Renal cortex interstitium (tissue), 11 donors: ENCODE results near the gene PDSS2. TPM values are rescaled to one million over a fixed set of nuclear protein-coding genes. Genes with fewer than 3 reads are reported as not detected.
"Not testable (repeated sequence)": the region's sequence is repeated elsewhere in the genome, so short reads cannot be mapped to it uniquely, and the experiment has no call there.

Experiments
- DNase-seq, 11 donors: peaks; one replicate each; pipeline ENCODE4 v3.0.0-alpha.2; 2013; ENCODE audit warnings: low read depth in 9 of 11, low spot score in 4 of 11; ENCODE audit errors: extremely low read depth in 1 of 11
- polyA plus RNA-seq, 3 donors: library from polyadenylated mRNA; unstranded; fragments of 120-200 nt; gene quantifications; one replicate each; pipeline ENCODE4 v1.2.1, GENCODE V29; 2013; ENCODE audit not compliant: insufficient read length in 3 of 3

PDSS2 gene
- polyA plus RNA-seq, 3 donors = 16.7 to 20.1 (median 18.1) TPM

DNA sequence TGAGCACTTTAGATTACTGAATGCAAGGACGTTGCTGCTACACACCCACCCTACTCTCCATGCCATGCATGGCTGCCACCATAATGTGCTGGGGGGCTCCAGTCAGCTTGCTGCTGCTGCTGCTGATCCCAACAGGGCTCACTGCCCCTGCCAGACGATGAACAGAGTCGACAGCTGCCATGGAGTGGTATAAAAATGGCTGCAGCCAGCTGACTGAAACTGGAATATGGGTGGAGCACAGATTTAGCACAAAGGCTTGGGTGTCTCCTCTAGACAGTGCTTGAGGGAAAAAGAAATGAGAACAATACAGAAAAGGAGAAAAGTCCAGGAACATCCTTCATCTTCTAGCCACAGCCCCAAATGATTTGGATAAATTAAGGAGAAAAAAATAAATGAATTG is 150.7 kb downstream of the PDSS2 start:
- DNase-seq = no peak

DNA sequence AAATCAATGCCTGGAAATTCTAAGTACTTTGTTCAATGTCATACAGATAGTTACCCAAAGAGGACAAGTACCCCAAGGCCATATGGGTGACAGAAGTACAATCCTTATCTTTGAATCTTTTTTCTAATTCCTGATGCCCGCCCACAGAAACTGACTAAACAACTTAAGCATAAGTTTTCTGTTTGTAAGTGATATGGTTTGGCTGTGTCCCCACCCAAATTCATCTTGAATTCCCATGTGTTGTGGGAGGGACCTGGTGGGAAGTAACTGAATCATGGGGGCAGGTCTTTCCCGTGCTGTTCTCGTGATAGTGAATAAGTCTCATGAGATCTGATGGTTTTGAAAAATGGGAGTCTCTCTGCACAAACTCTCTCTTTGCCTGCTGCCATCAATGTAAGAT is 153.4 kb downstream of the PDSS2 start:
- not testable (repeated sequence) for DNase-seq

DNA sequence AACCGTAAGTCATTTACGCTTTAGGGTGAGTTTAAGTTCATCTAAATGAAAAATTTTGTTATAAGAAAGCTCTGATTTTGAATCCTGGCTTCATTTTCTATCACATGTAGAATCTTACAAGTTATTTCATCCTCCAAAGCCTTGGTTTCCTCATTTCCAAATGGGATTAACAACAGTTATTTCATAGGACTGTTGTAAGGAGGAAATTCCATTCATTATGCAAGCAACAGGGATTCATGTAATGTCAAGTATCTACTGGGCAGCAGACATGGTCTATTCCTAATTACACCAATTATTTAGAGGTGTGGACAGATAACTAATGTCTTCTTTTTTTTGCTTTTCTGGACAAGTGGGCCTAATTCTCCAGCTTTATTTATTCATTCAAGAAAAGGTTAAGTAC is 154.0 kb downstream of the PDSS2 start:
- DNase-seq = no peak

DNA sequence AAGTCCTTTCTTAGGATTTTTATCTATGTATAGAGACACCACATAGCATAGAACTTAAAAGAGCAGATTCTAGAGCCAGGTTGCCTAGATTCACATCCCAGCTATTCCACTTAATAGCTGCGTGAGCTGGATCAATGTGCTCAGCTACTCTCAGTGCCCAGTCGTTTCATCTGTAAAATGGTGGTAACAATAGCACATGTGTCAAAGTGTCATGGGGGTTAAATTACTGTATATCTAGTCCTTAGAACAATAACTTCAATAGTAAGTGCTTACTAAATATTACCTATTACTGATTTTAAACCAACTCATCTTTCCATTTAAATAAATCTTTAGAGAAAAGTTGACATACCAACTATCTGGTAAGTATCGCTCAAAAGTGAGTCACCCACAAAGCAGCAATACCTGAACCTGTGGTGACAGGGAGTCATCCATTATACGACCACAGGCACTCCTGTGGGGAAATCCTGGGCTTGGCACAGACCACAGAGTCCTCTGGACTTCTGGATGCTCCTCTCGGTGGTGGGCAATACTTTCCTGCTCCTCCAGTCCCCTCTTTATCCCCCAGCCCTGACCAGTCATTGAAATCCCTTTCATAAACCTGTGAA is 154.8 kb downstream of the PDSS2 start:
- DNase-seq = no peak

GRCh38 chr6:107293350-107293749 is 166.0 kb downstream of the PDSS2 start:
- DNase-seq = peak in 3 of 11 donors; percentile 8 to 10 (median 10)

GRCh38 chr6:107292715-107293271 is 166.6 kb downstream of the PDSS2 start:
- peak in 10 of 11 donors; percentile 6 to 64 (median 33) for DNase-seq

- no peak for DNase-seq
Measured at GRCh38 chr6:107290491-107290890, 168.9 kb downstream of the PDSS2 start.

GRCh38 chr6:107289258-107289657 is 170.1 kb downstream of the PDSS2 start:
- not testable (repeated sequence) for DNase-seq

- not testable (repeated sequence) for DNase-seq
Measured at GRCh38 chr6:107285683-107286082, 173.7 kb downstream of the PDSS2 start.

DNA sequence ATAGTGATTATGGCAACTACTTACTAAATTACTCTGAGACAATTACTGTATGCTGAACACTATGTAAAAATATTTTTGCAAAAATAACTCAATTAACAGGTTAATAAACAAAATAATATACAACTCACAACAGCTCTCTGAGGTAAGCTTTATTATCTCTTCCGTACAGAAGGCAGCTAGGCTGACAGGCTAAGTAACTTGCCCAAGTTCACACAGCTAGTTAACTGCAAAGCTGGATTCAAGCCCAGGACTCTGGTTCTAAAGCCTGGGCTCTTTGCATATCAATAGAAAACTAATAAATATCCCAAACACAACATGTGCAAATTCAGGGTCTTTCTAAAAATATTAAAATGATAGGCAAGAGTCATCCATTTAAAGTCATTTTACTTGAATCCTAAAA is 174.6 kb downstream of the PDSS2 start:
- DNase-seq = no peak

DNA sequence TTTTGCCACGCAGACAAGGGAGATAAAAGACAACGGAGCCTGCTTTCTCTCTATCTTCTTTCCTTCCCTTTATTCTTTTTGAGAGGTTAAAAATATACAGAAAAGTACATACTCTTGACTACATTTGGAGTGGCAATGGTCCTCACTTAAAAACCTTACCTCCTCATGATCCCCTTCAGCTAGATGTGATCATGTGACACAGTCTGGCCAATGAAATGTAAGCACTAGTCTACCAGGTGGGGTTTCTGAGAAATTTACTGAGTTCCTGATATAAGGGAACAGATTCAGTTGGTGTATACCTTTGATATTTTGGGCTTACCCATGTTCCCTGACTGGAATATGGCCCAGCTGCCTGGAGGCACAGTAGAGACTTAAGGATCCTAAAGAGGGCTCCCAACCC is 178.6 kb downstream of the PDSS2 start:
- no peak for DNase-seq

- DNase-seq = not testable (repeated sequence)
Measured at GRCh38 chr6:107280001-107280400, 179.4 kb downstream of the PDSS2 start.

DNA sequence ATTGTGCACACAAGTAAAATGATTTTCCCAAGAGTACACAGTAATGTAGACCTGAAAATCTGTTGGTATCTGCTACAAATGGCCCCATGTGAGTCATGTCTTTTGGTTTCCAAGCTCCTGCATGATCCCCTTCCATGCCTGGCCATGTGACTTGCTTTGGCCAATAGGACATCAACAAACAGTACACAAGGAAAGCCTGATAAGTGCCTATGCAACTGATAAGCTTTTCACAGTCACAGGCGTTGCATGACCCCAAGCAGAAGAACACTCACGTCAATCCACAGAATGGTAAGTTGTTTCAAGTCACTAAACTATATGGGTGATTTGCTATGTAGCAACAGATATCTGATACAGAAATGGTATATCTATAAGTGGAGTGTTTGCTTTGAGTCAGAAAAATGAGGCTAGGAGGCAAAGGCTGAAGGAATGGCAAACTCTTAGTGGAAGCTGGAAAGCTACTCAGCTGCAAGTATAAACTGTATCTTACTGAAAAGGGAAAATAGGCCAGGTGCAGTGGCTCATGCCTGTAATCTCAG is 184.0 kb downstream of the PDSS2 start:
- no peak for DNase-seq

- no peak for DNase-seq
Measured at GRCh38 chr6:107274288-107274687, 185.1 kb downstream of the PDSS2 start.

GRCh38 chr6:107272246-107272645 is 187.1 kb downstream of the PDSS2 start:
- no peak for DNase-seq

DNA sequence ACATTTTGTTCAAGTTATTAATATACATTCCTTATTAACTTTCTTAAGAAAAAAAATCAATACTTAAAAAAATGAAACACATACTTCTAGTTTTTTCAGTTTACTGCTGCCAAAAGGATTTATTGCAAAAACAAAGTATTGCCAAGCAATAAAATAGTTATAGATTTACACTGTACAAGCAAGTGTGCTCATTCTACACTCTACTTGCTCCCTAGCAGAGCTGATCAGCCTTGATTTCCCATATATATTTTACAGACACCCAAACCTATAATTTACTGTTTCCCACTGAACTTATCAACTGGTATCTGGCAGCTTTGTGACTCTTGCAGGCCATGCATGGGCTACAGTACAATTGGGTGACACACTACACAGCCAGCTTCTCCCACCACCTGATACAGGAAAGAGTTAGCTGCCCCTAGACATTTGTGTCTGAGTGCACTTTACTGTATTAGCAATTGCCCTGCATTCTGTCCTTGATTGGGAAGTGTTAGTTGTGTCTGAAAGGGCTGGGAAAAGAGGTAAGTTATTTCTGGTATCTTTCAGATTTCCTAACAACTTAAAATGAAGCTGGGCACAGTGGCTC is 188.1 kb downstream of the PDSS2 start:
- DNase-seq = no peak

- DNase-seq = no peak
Measured at GRCh38 chr6:107267634-107268033, 191.7 kb downstream of the PDSS2 start.

DNA sequence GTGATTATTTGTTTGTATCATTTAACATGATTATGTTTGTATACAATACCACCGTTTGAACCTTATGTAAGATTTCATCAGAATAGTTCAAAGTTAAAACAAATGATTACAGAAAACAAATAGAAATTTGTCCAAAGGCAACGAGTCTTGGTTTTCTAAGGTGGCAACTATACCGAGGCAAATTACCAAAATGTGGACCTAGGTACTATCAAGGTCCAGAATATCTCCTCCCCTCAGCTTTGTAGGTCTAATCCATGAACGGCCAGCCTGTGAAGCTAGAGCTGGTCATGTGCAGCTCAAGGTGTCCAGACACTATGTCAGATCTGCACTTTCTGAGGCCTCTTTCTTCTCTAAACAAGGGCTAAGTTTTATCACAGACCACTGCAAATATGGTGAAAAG is 192.4 kb downstream of the PDSS2 start:
- no peak for DNase-seq

DNA sequence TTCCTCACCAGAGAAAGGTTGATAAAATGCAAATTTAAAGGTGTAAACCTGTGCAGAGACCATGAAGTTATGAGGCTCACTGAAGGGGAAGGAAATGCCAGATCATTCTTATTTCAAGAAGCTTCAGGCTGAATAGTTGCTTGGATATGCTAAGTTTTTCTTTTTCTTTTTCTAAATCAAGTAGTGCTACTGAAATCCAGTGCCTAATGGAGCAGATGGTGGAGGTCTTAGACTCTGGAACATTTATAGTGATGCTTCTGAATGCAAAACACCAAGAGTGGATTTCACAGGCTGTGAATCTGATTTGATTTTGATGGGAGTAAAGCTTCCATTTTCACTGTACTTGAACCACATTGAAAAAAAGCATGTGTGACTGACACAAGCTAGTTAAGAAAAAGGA is 192.8 kb downstream of the PDSS2 start:
- DNase-seq = no peak

DNA sequence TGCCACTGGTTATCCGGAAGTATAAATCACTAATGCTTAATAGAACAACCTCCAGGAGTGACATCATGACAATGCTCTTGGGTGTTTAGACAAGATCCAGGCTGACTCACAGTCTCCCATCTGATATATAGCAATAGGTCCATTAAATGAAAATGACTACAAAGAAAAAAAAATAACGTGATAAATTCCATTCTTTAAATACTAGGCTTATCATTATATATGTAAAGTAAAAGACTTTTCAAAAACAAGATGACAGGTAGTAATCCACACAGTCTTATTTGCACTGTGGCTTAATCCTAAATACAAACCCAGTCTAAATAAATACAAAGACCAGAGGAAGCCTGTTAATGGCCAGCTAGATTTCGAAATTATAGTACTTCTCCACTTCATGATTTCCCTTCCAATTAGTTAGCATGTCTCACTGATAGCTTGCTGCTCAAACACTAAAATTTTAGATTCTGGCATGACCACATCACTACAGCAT is 195.0 kb downstream of the PDSS2 start:
- no peak for DNase-seq
